BLaER1 (cell line): ENCODE results near the gene TTC9B.

ENCODE experiments used
- H3K27ac ChIP-seq: shearing (Covaris generic); formaldehyde crosslinking; 2 replicates; pipeline ENCODE4 v1.8.1; 2022
- H3K27me3 ChIP-seq: shearing (Covaris generic); formaldehyde crosslinking; 2 replicates; pipeline ENCODE4 v1.8.1; 2022
- H3K36me3 ChIP-seq: shearing (Covaris generic); formaldehyde crosslinking; 2 replicates; pipeline ENCODE4 v1.8.1; 2022
- H3K4me1 ChIP-seq: shearing (Covaris generic); formaldehyde crosslinking; 2 replicates; pipeline ENCODE4 v1.8.1; 2022
- H3K4me2 ChIP-seq: shearing (Covaris generic); formaldehyde crosslinking; 2 replicates; pipeline ENCODE4 v1.8.1; 2022
- H3K4me3 ChIP-seq: shearing (Covaris generic); formaldehyde crosslinking; 2 replicates; pipeline ENCODE4 v1.8.1; 2022
- H3K9ac ChIP-seq: shearing (Covaris generic); formaldehyde crosslinking; 2 replicates; pipeline ENCODE4 v1.8.1; 2022
- H3K9me3 ChIP-seq: shearing (Covaris generic); formaldehyde crosslinking; 2 replicates; pipeline ENCODE4 v1.8.1; 2022
- H4K20me1 ChIP-seq: shearing (Covaris generic); formaldehyde crosslinking; 2 replicates; pipeline ENCODE4 v1.8.1; 2022
- Cebpa-rat ChIP-seq: shearing (Covaris generic); IDR thresholded peaks from 2 replicates; pipeline ENCODE4 v1.8.1; 2022

The TTC9B gene

DNA sequence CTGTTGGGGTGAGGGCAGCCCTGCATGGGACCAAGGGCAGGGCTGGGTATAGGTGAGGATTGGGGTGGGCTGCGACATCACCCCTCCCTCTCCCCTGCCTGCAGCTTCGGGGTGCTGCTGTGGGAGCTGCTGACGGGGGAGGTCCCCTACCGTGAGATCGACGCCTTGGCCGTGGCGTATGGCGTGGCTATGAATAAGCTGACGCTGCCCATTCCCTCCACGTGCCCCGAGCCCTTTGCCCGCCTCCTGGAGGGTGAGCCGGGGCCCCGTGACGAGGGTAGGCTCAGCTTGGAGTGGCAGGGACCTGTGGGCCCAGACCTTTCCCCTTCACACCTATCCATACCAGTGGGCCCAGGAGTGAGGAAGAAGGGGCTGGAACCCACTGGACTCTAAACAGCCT lies 13.8 kb downstream of the TTC9B start:
- Histone ChIP-seq H3K4me2 (no peak overlapping the region), H3K27ac (no peak overlapping the region), H3K4me1 (no peaks in the 10 kb centered on the region), H4K20me1 (0 out of 2 replicates have a peak, but pooled peaks cover 5% of the 10 kb centered on the region), H3K4me3 (no peak overlapping the region), H3K9me3 (no peaks in the 10 kb centered on the region), H3K36me3 (peaks cover 57% of the 10 kb centered on the region), H3K9ac (no peak overlapping the region), H3K27me3 (no peaks in the 10 kb centered on the region)
- TF ChIP-seq Cebpa-rat = no peak

DNA sequence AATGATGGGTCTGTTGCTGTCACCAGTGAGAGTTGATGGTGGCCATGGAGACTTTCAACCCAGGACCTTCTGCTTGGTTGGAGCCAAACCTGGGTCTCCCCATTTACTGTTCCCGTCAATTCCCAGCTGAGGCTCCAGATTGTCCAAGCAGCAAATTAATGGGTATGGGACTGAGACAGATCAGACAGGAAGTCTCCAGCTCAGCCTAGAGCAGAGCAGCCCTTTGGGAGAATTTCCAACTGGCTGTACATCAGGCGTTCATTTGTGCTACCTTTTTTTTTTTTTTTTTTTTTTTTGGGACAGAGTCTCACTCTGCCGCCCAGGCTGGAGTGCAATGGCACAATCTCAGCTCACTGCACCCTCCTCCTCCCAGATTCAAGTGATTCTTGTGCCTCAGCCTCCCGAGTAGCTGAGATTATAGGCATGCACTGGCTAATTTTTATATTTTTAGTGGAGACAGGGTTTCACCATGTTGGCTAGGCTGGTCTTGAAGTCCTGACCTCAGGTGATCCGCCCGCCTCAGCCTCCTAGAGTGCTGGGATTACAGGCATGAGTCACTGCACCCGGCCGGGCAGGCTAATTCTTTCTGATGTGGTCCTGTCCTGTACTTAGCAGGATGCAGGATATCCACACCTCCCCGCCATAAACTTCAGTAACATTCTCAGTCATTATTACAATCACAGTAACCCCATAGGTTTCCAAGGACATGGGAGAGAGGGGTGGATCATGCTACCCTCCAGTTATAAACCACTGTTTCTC lies 17.7 kb downstream of the TTC9B start:
- Histone ChIP-seq H3K36me3 (peaks cover 54% of the 10 kb centered on the region; the same call in 1 of the 2 replicates), H3K27ac (no peak overlapping the region), H3K27me3 (no peaks in the 10 kb centered on the region), H3K4me3 (no peak overlapping the region), H3K9me3 (no peaks in the 10 kb centered on the region), H4K20me1 (0 out of 2 replicates have a peak, but pooled peaks cover 5% of the 10 kb centered on the region), H3K4me2 (no peak overlapping the region), H3K4me1 (no peaks in the 10 kb centered on the region), H3K9ac (no peak overlapping the region)
- no peak for TF ChIP-seq Cebpa-rat

DNA sequence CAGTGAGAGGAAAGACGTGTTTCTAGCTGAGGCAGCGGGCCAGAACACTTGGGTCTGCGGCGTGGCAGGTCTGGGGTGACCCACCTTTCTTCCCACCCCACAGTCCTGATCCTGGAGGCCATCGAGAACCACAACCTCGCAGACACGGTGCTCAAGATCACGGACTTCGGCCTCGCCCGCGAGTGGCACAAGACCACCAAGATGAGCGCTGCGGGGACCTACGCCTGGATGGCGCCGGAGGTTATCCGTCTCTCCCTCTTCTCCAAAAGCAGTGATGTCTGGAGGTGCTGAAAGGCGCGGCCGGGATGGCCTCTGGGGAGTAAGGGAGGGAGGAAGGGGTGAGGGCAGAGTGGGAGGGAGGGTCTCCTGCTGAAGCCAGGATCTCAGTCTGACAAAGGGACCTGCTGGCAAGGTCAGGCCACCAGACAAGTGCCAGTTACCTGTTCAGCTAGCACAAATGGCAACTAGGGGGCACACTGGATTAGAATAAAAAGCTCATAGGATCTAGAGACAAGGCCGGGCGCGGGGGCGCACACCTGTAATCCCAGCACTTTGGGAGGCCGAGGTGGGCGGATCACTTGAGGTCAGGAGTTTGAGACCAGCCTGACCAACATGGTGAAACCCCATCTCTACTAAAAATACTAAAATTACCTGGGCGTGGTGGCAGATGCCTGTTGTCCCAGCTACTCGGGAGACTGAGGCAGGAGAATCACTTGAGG lies 19.8 kb downstream of the TTC9B start:
- peaks cover 4% of the 10 kb centered on the region; the same call in 1 of the 2 replicates for H3K4me1 ChIP-seq
- no peaks in the 10 kb centered on the region for H3K9me3 ChIP-seq
- H3K4me3 ChIP-seq = no peak overlapping the region
- H3K36me3 ChIP-seq = peaks cover 34% of the 10 kb centered on the region; the same call in 1 of the 2 replicates
- no peak overlapping the region for H3K27ac ChIP-seq
- TF ChIP-seq Cebpa-rat = no peak
- H4K20me1 ChIP-seq = 0 out of 2 replicates have a peak, but pooled peaks cover 5% of the 10 kb centered on the region
- no peak overlapping the region for H3K9ac ChIP-seq
- no peak overlapping the region for H3K4me2 ChIP-seq
- no peaks in the 10 kb centered on the region for H3K27me3 ChIP-seq

DNA sequence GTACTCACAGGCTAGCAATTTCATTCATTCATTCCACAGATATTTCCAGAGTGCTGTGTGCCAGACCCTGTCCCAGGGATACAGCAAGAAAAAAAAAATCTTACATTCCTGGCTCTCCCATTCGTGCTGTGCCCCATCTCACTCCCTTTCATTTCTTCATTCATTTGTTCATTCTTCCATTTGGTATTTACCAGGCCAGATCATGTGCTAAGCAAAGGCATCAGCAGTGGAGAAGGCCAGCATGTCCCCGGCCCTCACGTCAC lies 24.7 kb downstream of the TTC9B start:
- H3K4me3 ChIP-seq = no peak overlapping the region
- no peak overlapping the region for H3K27ac ChIP-seq
- H3K27me3 ChIP-seq = no peaks in the 10 kb centered on the region
- H3K9ac ChIP-seq = no peak overlapping the region
- peaks cover 32% of the 10 kb centered on the region for H3K4me1 ChIP-seq
- no peak for TF ChIP-seq Cebpa-rat
- peaks cover 18% of the 10 kb centered on the region; the same call in 1 of the 2 replicates for H4K20me1 ChIP-seq
- H3K9me3 ChIP-seq = no peaks in the 10 kb centered on the region
- peaks cover 11% of the 10 kb centered on the region; the same call in 1 of the 2 replicates for H3K36me3 ChIP-seq
- H3K4me2 ChIP-seq = peak overlapping the region; percentile 99

DNA sequence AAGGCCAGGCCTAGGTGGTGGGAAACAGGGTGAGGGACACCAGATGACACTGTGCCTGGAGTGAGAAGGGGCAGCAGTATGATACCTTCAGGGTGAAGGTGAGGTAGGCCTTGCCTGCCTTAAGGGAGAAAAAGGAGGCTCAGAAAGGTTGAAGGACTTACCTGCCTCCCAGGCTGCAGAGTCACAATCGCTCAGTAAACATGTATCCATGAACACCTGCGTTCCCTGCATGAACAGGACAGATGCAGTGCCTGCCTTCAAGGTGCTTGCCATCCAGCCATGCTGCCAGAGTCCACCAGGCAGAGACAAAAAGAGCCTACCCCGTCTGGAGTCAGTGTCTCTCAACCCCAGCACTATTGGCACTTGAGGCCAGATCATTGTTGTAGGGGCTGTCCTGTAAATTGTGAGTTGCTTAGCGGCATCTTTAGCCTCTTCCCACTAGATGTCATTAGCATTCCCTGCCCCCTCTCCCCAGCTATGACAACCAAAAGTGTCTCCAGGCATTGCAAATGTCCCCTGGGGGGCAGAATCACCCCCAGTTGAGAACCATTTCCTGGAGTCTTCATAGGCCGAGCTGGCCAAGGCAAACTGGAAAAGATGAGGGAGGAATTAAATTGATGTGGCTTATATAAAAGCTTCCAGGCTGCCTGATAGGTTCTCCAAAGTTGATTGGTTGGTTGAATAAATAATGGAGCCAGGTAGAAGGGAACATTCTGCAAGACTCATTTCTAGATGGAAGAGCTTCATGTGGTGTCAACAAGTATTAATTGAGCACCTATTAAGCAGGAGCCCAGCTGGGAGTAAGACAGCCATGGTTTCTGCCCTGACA lies 25.2 kb downstream of the TTC9B start:
- peaks cover 18% of the 10 kb centered on the region; the same call in 1 of the 2 replicates for H4K20me1 ChIP-seq
- no peak overlapping the region for H3K27ac ChIP-seq
- no peak overlapping the region for H3K9ac ChIP-seq
- H3K36me3 ChIP-seq = peaks cover 6% of the 10 kb centered on the region; the same call in 1 of the 2 replicates
- no peaks in the 10 kb centered on the region for H3K9me3 ChIP-seq
- no peak for TF ChIP-seq Cebpa-rat
- peak overlapping the region; percentile 99 for H3K4me2 ChIP-seq
- H3K27me3 ChIP-seq = no peaks in the 10 kb centered on the region
- peaks cover 32% of the 10 kb centered on the region for H3K4me1 ChIP-seq
- peak overlapping the region; percentile 99 for H3K4me3 ChIP-seq

DNA sequence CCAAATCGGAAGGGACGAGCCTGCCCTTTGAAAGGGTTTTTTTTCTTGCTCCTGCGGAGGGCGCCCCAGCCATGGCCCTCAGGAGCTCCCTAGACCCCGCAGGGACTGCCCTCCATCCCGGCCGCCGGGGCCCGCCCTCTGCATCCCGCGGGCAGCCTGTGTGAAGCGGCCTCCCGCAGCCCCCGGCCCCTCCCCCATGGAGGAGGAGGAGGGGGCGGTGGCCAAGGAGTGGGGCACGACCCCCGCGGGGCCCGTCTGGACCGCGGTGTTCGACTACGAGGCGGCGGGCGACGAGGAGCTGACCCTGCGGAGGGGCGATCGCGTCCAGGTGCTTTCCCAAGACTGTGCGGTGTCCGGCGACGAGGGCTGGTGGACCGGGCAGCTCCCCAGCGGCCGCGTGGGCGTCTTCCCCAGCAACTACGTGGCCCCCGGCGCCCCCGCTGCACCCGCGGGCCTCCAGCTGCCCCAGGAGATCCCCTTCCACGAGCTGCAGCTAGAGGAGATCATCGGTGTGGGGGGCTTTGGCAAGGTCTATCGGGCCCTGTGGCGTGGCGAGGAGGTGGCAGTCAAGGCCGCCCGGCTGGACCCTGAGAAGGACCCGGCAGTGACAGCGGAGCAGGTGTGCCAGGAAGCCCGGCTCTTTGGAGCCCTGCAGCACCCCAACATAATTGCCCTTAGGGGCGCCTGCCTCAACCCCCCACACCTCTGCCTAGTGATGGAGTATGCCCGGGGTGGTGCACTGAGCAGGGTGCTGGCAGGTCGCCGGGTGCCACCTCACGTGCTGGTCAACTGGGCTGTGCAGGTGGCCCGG lies 26.1 kb downstream of the TTC9B start:
- Histone ChIP-seq H3K9ac (peak overlapping the region; percentile 93), H3K27ac (peak overlapping the region; percentile 91; the same call in 1 of the 2 replicates)

DNA sequence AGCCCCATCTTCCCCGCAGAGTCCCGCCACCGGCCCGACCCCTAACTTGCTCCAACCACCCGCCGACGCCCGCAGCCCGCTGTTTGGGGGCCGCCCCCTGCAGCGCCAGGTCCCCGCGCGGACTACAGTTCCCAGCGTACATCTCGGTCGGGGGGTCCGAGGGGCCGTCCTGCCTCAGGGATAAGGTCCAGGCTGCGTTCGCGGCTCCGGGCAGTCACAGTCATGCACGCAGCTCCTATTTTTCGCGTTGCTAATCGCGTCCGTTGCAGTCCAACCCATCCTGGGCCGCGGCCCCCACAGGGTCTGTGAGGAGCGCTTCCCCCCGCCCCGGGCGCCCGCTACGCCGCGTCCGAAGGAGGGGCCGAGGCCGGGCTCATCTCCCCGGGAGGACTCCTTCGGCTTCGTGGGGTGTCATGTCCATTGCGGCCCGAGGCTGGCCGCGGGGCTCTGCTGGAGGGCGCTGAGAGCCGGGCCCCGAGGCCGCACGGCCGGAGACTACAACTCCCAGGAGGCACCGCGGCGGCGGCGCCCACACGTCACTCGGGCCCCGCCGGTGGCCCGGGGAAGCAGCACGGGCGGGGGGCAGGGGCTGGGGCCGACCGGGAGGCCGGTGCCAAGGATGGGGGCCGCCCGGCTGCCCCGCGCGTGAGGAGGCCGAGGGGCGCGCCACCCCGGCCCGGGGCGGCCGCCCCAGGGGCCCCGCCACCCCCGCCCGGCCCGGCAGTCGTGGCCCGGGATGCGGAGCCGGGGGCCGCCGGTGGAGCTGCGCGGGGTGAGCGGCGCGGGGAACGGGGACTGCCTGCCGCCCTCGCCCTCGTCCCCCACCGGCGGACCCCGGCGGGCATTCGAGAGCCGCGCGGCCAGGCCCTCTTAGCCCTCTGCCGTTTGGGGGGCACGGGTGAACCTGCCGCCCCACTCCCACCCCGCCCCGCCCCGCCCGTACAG lies 27.0 kb downstream of the TTC9B start, which contains the start of gene MAP3K10:
Gene MAP3K10 (plus strand): TSS at position 536 of the 945 bp plus-strand sequence. CDS start 606 bp downstream, outside the sequence.
- Histone ChIP-seq H3K9me3 (no peaks in the 10 kb centered on the region), H3K36me3 (no peaks in the 10 kb centered on the region), H3K4me3 (peak within 1 kb of the TSS; percentile 99), H3K27ac (peak within 1 kb of the TSS; percentile 91), H3K4me2 (peak within 1 kb of the TSS; percentile 99), H3K27me3 (no peaks in the 10 kb centered on the region), H3K4me1 (peaks cover 32% of the 10 kb centered on the region), H4K20me1 (peaks cover 18% of the 10 kb centered on the region; the same call in 1 of the 2 replicates), H3K9ac (peak within 1 kb of the TSS; percentile 93)
- no peak for TF ChIP-seq Cebpa-rat

More for the DNA sequence above, 26.1 kb downstream of the TTC9B start:
- no peaks in the 10 kb centered on the region for H3K9me3 ChIP-seq
- peaks cover 32% of the 10 kb centered on the region for H3K4me1 ChIP-seq
- H3K4me2 ChIP-seq = peak overlapping the region; percentile 99
- H3K27me3 ChIP-seq = no peaks in the 10 kb centered on the region
- H3K4me3 ChIP-seq = peak overlapping the region; percentile 99
- no peak for TF ChIP-seq Cebpa-rat
- H4K20me1 ChIP-seq = peaks cover 18% of the 10 kb centered on the region; the same call in 1 of the 2 replicates
- no peaks in the 10 kb centered on the region; the same call in 1 of the 2 replicates for H3K36me3 ChIP-seq

DNA sequence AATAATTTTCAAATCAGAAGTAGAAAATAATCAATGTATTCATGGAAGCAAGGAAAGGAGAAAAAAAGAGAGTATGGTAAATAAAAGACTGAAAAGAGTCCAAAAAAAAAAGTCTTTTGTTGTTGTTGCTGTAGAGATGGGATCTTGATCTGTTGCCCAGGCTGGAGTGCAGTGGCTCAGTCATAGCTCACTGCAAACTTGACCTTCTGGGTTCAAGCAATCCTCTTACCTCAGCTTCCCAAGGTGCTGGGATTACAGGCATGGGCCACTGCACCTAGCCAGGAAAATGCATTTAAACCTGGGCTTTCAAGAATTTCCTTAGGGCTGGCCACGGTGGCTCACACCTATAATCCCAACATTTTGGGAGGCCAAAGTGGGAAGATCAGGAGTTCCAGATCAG lies 33.9 kb downstream of the TTC9B start:
- Histone ChIP-seq H3K4me1 (0 out of 2 replicates have a peak, but pooled peaks cover 5% of the 10 kb centered on the region), H3K27ac (no peak overlapping the region), H3K4me3 (no peak overlapping the region), H3K9me3 (no peaks in the 10 kb centered on the region), H3K27me3 (no peaks in the 10 kb centered on the region), H3K36me3 (no peaks in the 10 kb centered on the region), H3K4me2 (no peak overlapping the region), H4K20me1 (no peaks in the 10 kb centered on the region), H3K9ac (no peak overlapping the region)
- TF ChIP-seq Cebpa-rat = no peak
